Pancreas (tissue), 10 donors: ENCODE data around the gene SFSWAP. TPM values are rescaled to one million over a fixed set of nuclear protein-coding genes. Genes with fewer than 3 reads are reported as not detected.
"Not testable (repeated sequence)": the region's sequence is repeated elsewhere in the genome, so short reads cannot be mapped to it uniquely, and the experiment has no call there.

Experiments used
- ATAC-seq, 4 donors: fragments of 200-7000 bp; cut with Tn5 transposase; one replicate each; pipeline versions ENCODE4 v1.8.0 to v1.9.1; 2020; ENCODE audit warnings: mild to moderate bottlenecking in 4 of 4, moderate library complexity in 4 of 4
- DNase-seq, 6 donors: peaks; one replicate each; pipeline ENCODE4 v3.0.0-alpha.2; 2020
- FAIRE-seq: peaks from 2 replicates; lab custom pipeline; 2012; peaks lifted over from hg19 to GRCh38; lab: Jason Lieb, UNC
- H3K27ac ChIP-seq, 4 donors: fragments of 200-600 bp; sonication (generic); 1 replicate in 3 of 4; 2 replicates in 1 of 4; pipeline versions ENCODE4 v1.5.0 to v1.8.0; 2020
- H3K27me3 ChIP-seq, 4 donors: fragments of 200-600 bp; one replicate each; pipeline ENCODE4 v1.8.0; 2021
- H3K36me3 ChIP-seq, 3 donors: fragments of 200-600 bp; sonication (generic) in 1 of 3; one replicate each; pipeline versions ENCODE4 v1.5.0 to v1.8.0; 2020 to 2021
- H3K4me1 ChIP-seq, 3 donors: fragments of 200-600 bp; one replicate each; pipeline ENCODE4 v1.8.0; 2021
- H3K4me3 ChIP-seq, 4 donors: fragments of 200-600 bp; sonication (generic) in 2 of 4; one replicate each; pipeline versions ENCODE4 v1.5.0 to v1.8.0; 2020 to 2021
- H3K9me3 ChIP-seq, 4 donors: fragments of 200-600 bp; one replicate each; pipeline ENCODE4 v1.8.0; 2021
- CTCF ChIP-seq, 4 donors: fragments of 200-600 bp; sonication (generic) in 3 of 4; IDR thresholded peaks; one replicate each; pipeline versions ENCODE4 v1.5.0 to v1.8.0; 2021; ENCODE audit warnings: antibody characterized with exemption in 4 of 4
- WGBS, 2 donors: extraction: QIAGEN DNeasy Blood & Tissue Kit; methylation state at CpG; one replicate each; pipeline ENCODE4 v1.1.7; 2013; 5-methylcytosine and 5-hydroxymethylcytosine counted together
- intact Hi-C, 3 donors: fragments of 100-400 bp; cut with DNase I; formaldehyde crosslinking; loops; one replicate each; pipeline versions ENCODE4 v1.11.1 to v1.14.2; 2022
- polyA plus RNA-seq, 2 donors: library from polyadenylated mRNA; stranded (reverse); fragments of 200-250 nt; gene quantifications; one replicate each; pipeline ENCODE4 v1.2.3, GENCODE V29; 2013
- total RNA-seq, 6 donors: library from RNA; stranded (reverse); fragmentation: NEBNext Ultra II Directional in 4 of 6; extraction: Animal tissue kit (Norgen Biotek cat#: 25700) in 4 of 6; gene quantifications; one replicate each; pipeline versions ENCODE4 v1.2.1 to v1.2.4, GENCODE V29; 2021 to 2023
- donor health status: healthy with polysubstance abuse.
- donor health status: DM: no; HTN: no; CAD: no; lungs with moderate emphysema.
- donor health status: DM: no; HTN: no; CAD: no.
- donor health status: control.
- donor health status: control.
- donor health status: Bipolar disorder and iron deficiency.
- donor health status: DM: yes; HTN: yes; CAD: no.
- donor health status: DM: no; HTN: no; CAD: no.
- donor health status: DM: no; HTN: no; CAD: no.
- donor health status: DM: yes; HTN: yes; CAD: no.

Gene SFSWAP
- total and polyA plus RNA-seq, 8 donors: 12.9 to 50.7 (median 20.6) TPM

GRCh38 chr12:131673888-131674257 lies 37.0 kb upstream of the SFSWAP start:
- Histone ChIP-seq H3K27me3 (peaks cover 0 to 10% (median 0%) of the 10 kb centered on the region in 4 donors), H3K27ac (no peak overlapping the region), H3K4me3 (no peak overlapping the region), H3K4me1 (no peaks in the 10 kb centered on the region), H3K36me3 (no peaks in the 10 kb centered on the region), H3K9me3 (no peaks in the 10 kb centered on the region)
- TF ChIP-seq CTCF (IDR thresholded peaks at IDR 0.05): no peak
- intact Hi-C loops: no loop called here
- FAIRE-seq (no peak), DNase-seq (no peak), ATAC-seq (peak in 1 of 4 donors; percentile 24)
- 49 to 60% methylated on average over 7 of the region's 7 CpGs for WGBS, 2 donors

GRCh38 chr12:131674373-131674772 lies 36.5 kb upstream of the SFSWAP start:
- no peak for DNase-seq
- peaks cover 0 to 10% (median 0%) of the 10 kb centered on the region in 4 donors for H3K27me3 ChIP-seq

GRCh38 chr12:131675126-131676080 lies 35.5 kb upstream of the SFSWAP start:
- peaks cover 0 to under 1% (median 0%) of the 10 kb centered on the region in 4 donors for H3K27me3 ChIP-seq
- DNase-seq (no peak), ATAC-seq (no peak), FAIRE-seq (no peak)
- intact Hi-C loops: no loop called here
- H3K27ac ChIP-seq: no peak overlapping the region
- 55 to 67% methylated on average over 21 of the region's 21 CpGs for WGBS, 2 donors
- H3K9me3 ChIP-seq: no peaks in the 10 kb centered on the region
- H3K4me3 ChIP-seq: no peak overlapping the region
- no peak for TF ChIP-seq CTCF (IDR thresholded peaks at IDR 0.05)
- no peaks in the 10 kb centered on the region for H3K36me3 ChIP-seq
- H3K4me1 ChIP-seq: no peaks in the 10 kb centered on the region

More at GRCh38 chr12:131674373-131674772, 36.5 kb upstream of the SFSWAP start:
- Histone ChIP-seq H3K4me1 (no peaks in the 10 kb centered on the region), H3K9me3 (no peaks in the 10 kb centered on the region), H3K27ac (no peak overlapping the region), H3K36me3 (no peaks in the 10 kb centered on the region), H3K4me3 (no peak overlapping the region)
- TF ChIP-seq CTCF (IDR thresholded peaks at IDR 0.05): no peak
- ATAC-seq (no peak), FAIRE-seq (no peak)
- 83 to 88% methylated on average over 6 of the region's 6 CpGs for WGBS, 2 donors
- intact Hi-C loops: no loop called here

GRCh38 chr12:131676544-131676943 lies 34.3 kb upstream of the SFSWAP start:
- DNase-seq (peak in 1 of 6 donors; percentile 11), FAIRE-seq (no peak), ATAC-seq (no peak)
- H3K36me3 ChIP-seq: no peaks in the 10 kb centered on the region
- TF ChIP-seq CTCF (IDR thresholded peaks at IDR 0.05): no peak
- H3K27ac ChIP-seq: no peak overlapping the region
- intact Hi-C loops: no loop called here
- no peaks in the 10 kb centered on the region for H3K4me1 ChIP-seq
- WGBS, 2 donors: 63 to 69% methylated on average over 7 of the region's 7 CpGs
- no peaks in the 10 kb centered on the region for H3K9me3 ChIP-seq
- H3K4me3 ChIP-seq: no peak overlapping the region
- no peaks in the 10 kb centered on the region for H3K27me3 ChIP-seq

- intact Hi-C loops, H3K9me3 ChIP-seq, H3K36me3 ChIP-seq, H3K27ac ChIP-seq, H3K4me3 ChIP-seq, H3K4me1 ChIP-seq, ATAC-seq, H3K27me3 ChIP-seq, FAIRE-seq: not testable (repeated sequence)
- WGBS, 2 donors: 47 to 60% methylated on average over 4 to 5 of the region's 6 CpGs
- peak in 1 of 6 donors; percentile 21 for DNase-seq
Observed at GRCh38 chr12:131677067-131677466, 33.8 kb upstream of the SFSWAP start.
